Stimulated activated CD8-positive, alpha-beta memory T cell treated with anti-CD3 and anti-CD28 coated beads, Interleukin-12 subunit alpha, Interleukin-12 subunit beta, amount 100 ng/mL, for 4 hours (primary cell): ENCODE data around the gene ALDH3B2.

ENCODE experiments used
- DNase-seq: peaks from one replicate; pipeline ENCODE4 v3.0.0-alpha.2; 2020; ENCODE audit warnings: low read depth

Gene ALDH3B2

DNA sequence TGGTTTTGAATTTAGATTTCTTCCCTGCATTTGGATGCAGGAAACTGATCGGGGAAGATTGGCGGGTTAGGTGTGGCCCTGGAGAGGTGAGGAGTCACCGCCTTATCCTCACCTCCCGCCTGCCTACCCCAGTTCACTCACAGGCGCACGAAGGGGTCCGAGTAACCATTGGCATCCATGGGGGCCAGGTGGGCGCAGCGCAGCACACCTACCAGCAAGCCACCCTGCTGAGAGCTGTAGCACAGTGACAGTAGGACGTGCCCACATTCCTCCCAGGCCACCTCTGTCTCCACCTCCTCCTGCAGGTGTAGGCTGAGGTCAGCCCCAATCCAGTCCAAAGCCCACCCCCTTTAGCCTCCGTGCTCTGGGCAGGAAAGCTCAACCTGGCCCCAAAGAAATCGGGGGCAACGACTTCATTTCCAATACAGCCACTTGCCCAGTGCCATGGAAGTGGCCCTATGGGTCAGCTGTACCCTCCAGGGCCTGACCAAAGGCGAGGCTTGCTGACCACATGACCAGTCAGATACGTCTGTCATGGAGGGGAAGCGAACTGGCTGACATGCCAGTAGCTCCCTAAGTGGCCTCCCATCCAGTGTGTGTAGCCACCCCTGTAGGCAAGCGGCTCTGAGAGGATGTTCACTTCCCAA lies 61.0 kb downstream of the ALDH3B2 start:
- DNase-seq, result no peak

DNA sequence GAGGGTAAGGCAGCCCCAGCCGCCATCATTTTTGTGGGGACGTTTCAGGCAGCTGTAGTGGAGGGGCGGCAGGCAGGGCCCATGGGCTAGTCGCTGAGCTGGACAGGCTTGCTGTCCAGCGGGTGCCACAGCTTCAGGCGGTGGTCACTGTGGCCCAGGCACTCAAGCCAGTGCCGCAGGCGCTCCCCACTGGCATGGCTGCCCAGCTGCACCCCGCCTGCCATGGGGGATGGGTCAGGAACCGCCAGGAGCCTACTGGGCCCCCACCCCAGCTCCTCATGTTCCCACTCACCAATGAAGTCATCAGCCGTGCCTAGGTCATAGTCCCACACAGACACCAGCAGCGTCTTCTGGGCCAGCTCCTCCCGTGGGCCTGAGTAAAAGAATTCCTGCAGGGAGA lies 61.7 kb downstream of the ALDH3B2 start:
- DNase-seq, result no peak
